ENCODE measurements around the gene OXSR1.

Gene OXSR1

GRCh38 chr3:38150780-38151528, 14.4 kb upstream of the OXSR1 start:
- no peak for TF ChIP-seq CTCF (IDR thresholded peaks at IDR 0.05)
- no peak for DNase-seq
- no peak overlapping the region for H3K4me3 ChIP-seq
- no peaks in the 10 kb centered on the region for H3K9me3 ChIP-seq
- H3K36me3 ChIP-seq: no peaks in the 10 kb centered on the region
- H3K27ac ChIP-seq: no peak overlapping the region
- intact Hi-C loops (cut with DNase I; ENCODE audit: low total_unique reads): no loop called here
- H3K4me1 ChIP-seq: no peaks in the 10 kb centered on the region
- no peaks in the 10 kb centered on the region for H3K27me3 ChIP-seq

- no peak for DNase-seq
- no peaks in the 10 kb centered on the region for H3K36me3 ChIP-seq
- H3K4me1 ChIP-seq: no peaks in the 10 kb centered on the region
- intact Hi-C loops (cut with DNase I; ENCODE audit: low total_unique reads): no loop called here
- no peaks in the 10 kb centered on the region for H3K9me3 ChIP-seq
- no peak overlapping the region for H3K27ac ChIP-seq
- TF ChIP-seq CTCF (IDR thresholded peaks at IDR 0.05): no peak
- no peaks in the 10 kb centered on the region for H3K27me3 ChIP-seq
- H3K4me3 ChIP-seq: no peak overlapping the region
Measured at GRCh38 chr3:38151667-38152265, 13.6 kb upstream of the OXSR1 start.

- Histone ChIP-seq H3K36me3 (no peaks in the 10 kb centered on the region), H3K9me3 (no peaks in the 10 kb centered on the region), H3K27ac (no peak overlapping the region), H3K27me3 (no peaks in the 10 kb centered on the region), H3K4me1 (no peaks in the 10 kb centered on the region), H3K4me3 (no peak overlapping the region)
- DNase-seq: no peak
- intact Hi-C loops (cut with DNase I; ENCODE audit: low total_unique reads): no loop called here
- no peak for TF ChIP-seq CTCF (IDR thresholded peaks at IDR 0.05)
Measured at GRCh38 chr3:38152609-38153008, 12.7 kb upstream of the OXSR1 start.

- Histone ChIP-seq H3K36me3 (no peaks in the 10 kb centered on the region), H3K4me1 (no peaks in the 10 kb centered on the region), H3K9me3 (no peaks in the 10 kb centered on the region), H3K27ac (no peak overlapping the region), H3K4me3 (no peak overlapping the region), H3K27me3 (no peaks in the 10 kb centered on the region)
- intact Hi-C loops (cut with DNase I; ENCODE audit: low total_unique reads): no loop called here
- no peak for DNase-seq
- no peak for TF ChIP-seq CTCF (IDR thresholded peaks at IDR 0.05)
Measured at GRCh38 chr3:38153221-38153620, 12.1 kb upstream of the OXSR1 start.

GRCh38 chr3:38154033-38154494, 11.3 kb upstream of the OXSR1 start:
- no peaks in the 10 kb centered on the region for H3K4me1 ChIP-seq
- TF ChIP-seq CTCF (IDR thresholded peaks at IDR 0.05): no peak
- no peaks in the 10 kb centered on the region for H3K36me3 ChIP-seq
- H3K27me3 ChIP-seq: no peaks in the 10 kb centered on the region
- no peaks in the 10 kb centered on the region for H3K9me3 ChIP-seq
- no peak overlapping the region for H3K27ac ChIP-seq
- H3K4me3 ChIP-seq: no peak overlapping the region
- DNase-seq: no peak
- intact Hi-C loops (cut with DNase I; ENCODE audit: low total_unique reads): no loop called here

All from tibial artery (tissue), 4 donors.